ENCODE data around the gene PARP16. TPM values are rescaled to one million over a fixed set of nuclear protein-coding genes. Genes with fewer than 3 reads are reported as not detected.
"Not testable (repeated sequence)": the region's sequence is repeated elsewhere in the genome, so short reads cannot be mapped to it uniquely, and the experiment has no call there.

PARP16 gene
- total and polyA plus RNA-seq, 5 donors from 2014 or later, result 14.9 to 25.9 (median 20.8) TPM

GRCh38 chr15:65278480-65278879 is 8.2 kb downstream of the PARP16 start:
- Histone ChIP-seq H3K36me3 (ENCODE audit: control insufficient read depth, insufficient read depth, low read length) (peaks cover 3% of the 10 kb centered on the region), H3K9me3 (ENCODE audit: control insufficient read depth in 2 of 2, low read length in 2 of 2) (no peaks in the 10 kb centered on the region), H3K4me3 (ENCODE audit: low read depth, low read length) (no peak overlapping the region), H3K27me3 (ENCODE audit: control insufficient read depth, insufficient read depth, low read length) (no peaks in the 10 kb centered on the region), H3K4me1 (ENCODE audit: control insufficient read depth, insufficient read depth, low read length, poor library complexity, severe bottlenecking) (no peaks in the 10 kb centered on the region), H3K27ac (ENCODE audit: insufficient read depth, low read length, poor library complexity, severe bottlenecking) (no peak overlapping the region)
- Mint-ChIP-seq H3K27ac (peak overlapping the region in 1 of 3 donors; percentile 70), H3K36me3 (peaks cover 26% of the 10 kb centered on the region), H3K4me3 (no peak overlapping the region), H3K9me3 (peaks cover 0 to 1% (median 0%) of the 10 kb centered on the region in 7 donors), H3K27me3 (no peaks in the 10 kb centered on the region), H3K4me1 (peaks cover 7 to 59% (median 24%) of the 10 kb centered on the region in 4 donors)
- ATAC-seq (ENCODE audit: low read depth in 2 of 2), result no peak
- DNase-seq, result no peak

DNA sequence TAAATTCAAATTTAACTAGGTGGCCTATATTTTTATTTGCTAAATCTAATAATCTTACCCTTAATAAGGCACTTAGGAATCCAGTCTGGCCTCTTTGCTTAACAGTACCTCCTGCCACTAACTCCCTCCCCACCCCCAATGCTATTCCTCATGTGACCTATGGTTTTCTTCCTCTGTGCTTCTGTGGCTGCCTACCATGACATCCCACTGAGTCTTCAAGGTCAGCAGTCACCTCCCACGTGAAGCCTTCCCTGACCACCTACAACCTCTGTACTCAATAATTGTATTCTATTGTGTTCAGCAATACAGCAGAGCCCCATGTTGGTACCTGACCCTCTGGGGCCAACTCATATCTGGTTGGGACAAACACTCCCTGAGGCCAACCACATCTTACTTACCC is 9.7 kb downstream of the PARP16 start:
- H3K4me1 Mint-ChIP-seq, result peaks cover 5 to 51% (median 17%) of the 10 kb centered on the region in 4 donors
- no peaks in the 10 kb centered on the region for H3K4me1 ChIP-seq (ENCODE audit: control insufficient read depth, insufficient read depth, low read length, poor library complexity, severe bottlenecking)
- no peaks in the 10 kb centered on the region for H3K9me3 ChIP-seq (ENCODE audit: control insufficient read depth in 2 of 2, low read length in 2 of 2)
- H3K4me3 Mint-ChIP-seq, result no peak overlapping the region
- DNase-seq, result no peak
- ATAC-seq (ENCODE audit: low read depth in 2 of 2), result no peak
- H3K27ac ChIP-seq (ENCODE audit: insufficient read depth, low read length, poor library complexity, severe bottlenecking), result no peak overlapping the region
- no peaks in the 10 kb centered on the region for H3K27me3 ChIP-seq (ENCODE audit: control insufficient read depth, insufficient read depth, low read length)
- H3K9me3 Mint-ChIP-seq, result peaks cover 0 to 1% (median 0%) of the 10 kb centered on the region in 7 donors
- H3K36me3 ChIP-seq (ENCODE audit: control insufficient read depth, insufficient read depth, low read length), result peaks cover 3% of the 10 kb centered on the region
- peaks cover 17% of the 10 kb centered on the region for H3K36me3 Mint-ChIP-seq
- no peaks in the 10 kb centered on the region for H3K27me3 Mint-ChIP-seq
- peak overlapping the region in 1 of 3 donors; percentile 13 for H3K27ac Mint-ChIP-seq
- no peak overlapping the region for H3K4me3 ChIP-seq (ENCODE audit: low read depth, low read length)

DNA sequence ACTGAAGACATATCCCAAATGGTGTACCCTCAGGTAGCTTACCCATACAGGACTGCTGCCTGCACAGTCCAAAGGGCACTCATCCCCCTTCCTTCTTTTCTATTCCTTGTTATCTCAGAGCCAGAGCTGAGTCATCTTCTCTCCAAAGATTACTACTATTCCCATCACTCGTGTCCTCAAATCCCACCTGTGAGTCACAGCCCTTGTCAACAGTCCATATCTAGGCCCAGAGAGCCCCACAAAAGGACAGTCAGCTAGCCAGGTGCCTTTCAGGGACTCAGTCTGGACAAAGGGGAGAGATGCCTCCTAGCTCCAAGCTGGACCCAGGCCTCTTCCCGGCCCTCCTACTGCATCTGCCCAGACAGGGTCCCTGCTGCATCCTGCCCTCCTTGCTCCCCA is 11.0 kb downstream of the PARP16 start:
- Histone ChIP-seq H3K4me3 (ENCODE audit: low read depth, low read length) (no peak overlapping the region), H3K9me3 (ENCODE audit: control insufficient read depth in 2 of 2, low read length in 2 of 2) (no peaks in the 10 kb centered on the region), H3K4me1 (ENCODE audit: control insufficient read depth, insufficient read depth, low read length, poor library complexity, severe bottlenecking) (no peaks in the 10 kb centered on the region), H3K27me3 (ENCODE audit: control insufficient read depth, insufficient read depth, low read length) (no peaks in the 10 kb centered on the region), H3K27ac (ENCODE audit: insufficient read depth, low read length, poor library complexity, severe bottlenecking) (no peak overlapping the region), H3K36me3 (ENCODE audit: control insufficient read depth, insufficient read depth, low read length) (peaks cover 3% of the 10 kb centered on the region)
- no peaks in the 10 kb centered on the region for H3K27me3 Mint-ChIP-seq
- peaks cover 0 to 1% (median 0%) of the 10 kb centered on the region in 7 donors for H3K9me3 Mint-ChIP-seq
- H3K27ac Mint-ChIP-seq, result peak overlapping the region in 2 of 3 donors; percentile 72 to 84
- H3K4me3 Mint-ChIP-seq, result no peak overlapping the region
- peaks cover 17% of the 10 kb centered on the region for H3K36me3 Mint-ChIP-seq
- peaks cover 5 to 46% (median 15%) of the 10 kb centered on the region in 4 donors for H3K4me1 Mint-ChIP-seq
- no peak for DNase-seq
- ATAC-seq (ENCODE audit: low read depth in 2 of 2), result peak in 1 of 2 donors; percentile 12

DNA sequence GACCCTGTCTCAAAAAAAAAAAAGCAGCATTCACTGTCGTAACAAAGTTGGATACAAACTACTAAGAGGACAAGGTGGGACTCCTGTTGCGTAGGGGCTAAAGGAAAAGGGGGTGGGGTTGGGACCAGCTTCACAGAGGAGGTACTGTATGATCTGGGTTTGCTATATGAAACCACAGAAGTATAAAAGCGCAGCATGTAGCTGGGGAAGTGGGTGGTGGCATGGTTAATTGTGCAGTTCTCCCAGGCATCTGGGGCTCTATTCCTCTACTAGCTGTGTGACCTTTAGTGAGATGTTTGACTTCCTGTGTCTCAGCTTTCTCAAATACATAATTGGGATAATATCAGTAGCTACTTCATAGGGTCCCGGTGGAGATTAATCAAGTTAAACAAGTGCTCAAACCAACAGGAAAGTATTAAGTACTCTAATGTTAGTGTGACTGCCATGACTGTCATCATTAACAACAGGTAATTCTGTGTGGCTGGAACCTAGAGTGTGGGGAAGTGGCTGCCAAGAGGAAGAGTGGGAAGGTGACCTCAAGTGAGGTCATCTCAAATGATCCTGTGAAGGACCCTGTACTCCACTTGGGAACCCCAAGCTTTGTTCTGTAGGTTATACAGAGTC is 11.5 kb downstream of the PARP16 start:
- Histone ChIP-seq H3K36me3 (ENCODE audit: control insufficient read depth, insufficient read depth, low read length) (peaks cover 7% of the 10 kb centered on the region), H3K9me3 (ENCODE audit: control insufficient read depth in 2 of 2, low read length in 2 of 2) (no peaks in the 10 kb centered on the region), H3K4me3 (ENCODE audit: low read depth, low read length) (no peak overlapping the region), H3K4me1 (ENCODE audit: control insufficient read depth, insufficient read depth, low read length, poor library complexity, severe bottlenecking) (no peaks in the 10 kb centered on the region), H3K27me3 (ENCODE audit: control insufficient read depth, insufficient read depth, low read length) (no peaks in the 10 kb centered on the region), H3K27ac (ENCODE audit: insufficient read depth, low read length, poor library complexity, severe bottlenecking) (no peak overlapping the region)
- Mint-ChIP-seq H3K9me3 (peaks cover 0 to 1% (median 0%) of the 10 kb centered on the region in 7 donors), H3K27ac (peak overlapping the region; percentile 69 to 84 (median 72)), H3K4me3 (peak overlapping the region in 1 of 4 donors; percentile 15), H3K36me3 (peaks cover 19% of the 10 kb centered on the region), H3K4me1 (peaks cover 5 to 43% (median 15%) of the 10 kb centered on the region in 4 donors), H3K27me3 (no peaks in the 10 kb centered on the region)
- ATAC-seq (ENCODE audit: low read depth in 2 of 2), result peak in 1 of 2 donors; percentile 40
- DNase-seq, result peak in 1 of 3 donors; percentile 16

DNA sequence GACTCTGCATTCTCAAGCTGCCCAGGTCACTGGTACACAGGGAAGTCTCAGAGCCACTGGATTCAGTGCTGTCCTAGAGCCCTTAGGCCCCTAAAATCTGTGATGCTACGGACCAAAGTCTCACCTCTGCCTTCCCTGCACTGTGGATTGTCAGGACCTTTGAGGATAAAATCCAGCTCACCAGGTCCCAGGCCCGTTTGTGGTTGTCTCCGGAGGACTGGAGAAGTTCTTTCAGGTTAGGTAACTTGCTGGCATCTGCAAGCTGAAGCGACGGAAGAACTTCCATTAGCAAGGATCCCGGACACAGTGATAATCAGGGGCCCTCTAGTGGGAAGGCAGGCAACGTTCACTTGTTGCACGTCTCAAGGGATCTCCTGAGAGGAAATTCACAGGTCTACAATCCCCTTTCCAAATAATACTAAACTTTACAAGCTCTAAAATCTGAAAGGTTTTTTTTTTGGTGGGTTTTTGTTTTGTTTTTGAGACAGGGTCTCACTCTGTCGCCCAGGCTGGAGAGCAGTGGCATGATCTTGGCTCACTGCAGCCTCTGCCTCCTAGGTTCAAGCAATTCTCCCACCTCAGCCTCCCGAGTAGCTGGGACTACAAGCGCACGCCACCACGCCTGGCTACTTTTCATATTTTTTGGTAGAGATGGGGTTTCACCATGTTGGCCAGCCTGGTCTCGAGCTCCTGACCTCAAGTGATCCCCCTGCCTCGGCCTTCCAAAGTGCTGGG is 15.7 kb downstream of the PARP16 start:
- Mint-ChIP-seq H3K36me3 (peaks cover 18% of the 10 kb centered on the region), H3K4me1 (peaks cover 5 to 21% (median 8%) of the 10 kb centered on the region in 4 donors)
- H3K9me3 Mint-ChIP-seq; H3K9me3 ChIP-seq (ENCODE audit: control insufficient read depth in 2 of 2, low read length in 2 of 2); H3K27me3 Mint-ChIP-seq; H3K27me3 ChIP-seq (ENCODE audit: control insufficient read depth, insufficient read depth, low read length); H3K4me1 ChIP-seq (ENCODE audit: control insufficient read depth, insufficient read depth, low read length, poor library complexity, severe bottlenecking); ATAC-seq (ENCODE audit: low read depth in 2 of 2); H3K27ac Mint-ChIP-seq; H3K4me3 ChIP-seq (ENCODE audit: low read depth, low read length); H3K4me3 Mint-ChIP-seq; H3K27ac ChIP-seq (ENCODE audit: insufficient read depth, low read length, poor library complexity, severe bottlenecking): not testable (repeated sequence)
- DNase-seq, result peak in 1 of 3 donors; percentile 40
- H3K36me3 ChIP-seq (ENCODE audit: control insufficient read depth, insufficient read depth, low read length), result peaks cover 18% of the 10 kb centered on the region

DNA sequence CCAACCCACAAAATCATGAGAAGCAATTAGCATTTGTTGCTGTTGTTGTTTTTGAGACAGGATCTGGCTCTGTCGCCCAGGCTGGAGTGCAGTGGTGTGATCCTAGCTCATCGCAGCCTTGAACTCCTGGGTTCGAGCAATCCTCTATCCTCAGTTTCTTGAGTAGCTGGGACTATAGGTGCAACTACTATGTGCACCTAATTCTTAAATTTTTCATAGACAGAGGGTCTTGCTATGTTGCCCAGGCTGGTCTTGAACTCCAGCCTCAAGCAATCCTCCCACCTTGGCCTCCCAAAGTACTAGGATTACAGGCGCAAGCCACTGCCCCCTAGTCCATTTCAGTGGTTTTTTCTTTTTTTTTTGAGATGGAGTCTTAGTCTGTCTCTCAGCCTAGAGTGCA is 18.3 kb downstream of the PARP16 start:
- Mint-ChIP-seq H3K36me3 (peaks cover 24% of the 10 kb centered on the region), H3K9me3 (no peaks in the 10 kb centered on the region), H3K27me3 (no peaks in the 10 kb centered on the region), H3K4me1 (peaks cover 0 to 6% (median 0%) of the 10 kb centered on the region in 4 donors), H3K4me3 (no peak overlapping the region), H3K27ac (no peak overlapping the region)
- no peaks in the 10 kb centered on the region for H3K4me1 ChIP-seq (ENCODE audit: control insufficient read depth, insufficient read depth, low read length, poor library complexity, severe bottlenecking)
- H3K27me3 ChIP-seq (ENCODE audit: control insufficient read depth, insufficient read depth, low read length), result no peaks in the 10 kb centered on the region
- peaks cover 33% of the 10 kb centered on the region for H3K36me3 ChIP-seq (ENCODE audit: control insufficient read depth, insufficient read depth, low read length)
- H3K27ac ChIP-seq (ENCODE audit: insufficient read depth, low read length, poor library complexity, severe bottlenecking), result no peak overlapping the region
- ATAC-seq (ENCODE audit: low read depth in 2 of 2), result no peak
- H3K9me3 ChIP-seq (ENCODE audit: control insufficient read depth in 2 of 2, low read length in 2 of 2), result no peaks in the 10 kb centered on the region
- H3K4me3 ChIP-seq (ENCODE audit: low read depth, low read length), result no peak overlapping the region
- no peak for DNase-seq

DNA sequence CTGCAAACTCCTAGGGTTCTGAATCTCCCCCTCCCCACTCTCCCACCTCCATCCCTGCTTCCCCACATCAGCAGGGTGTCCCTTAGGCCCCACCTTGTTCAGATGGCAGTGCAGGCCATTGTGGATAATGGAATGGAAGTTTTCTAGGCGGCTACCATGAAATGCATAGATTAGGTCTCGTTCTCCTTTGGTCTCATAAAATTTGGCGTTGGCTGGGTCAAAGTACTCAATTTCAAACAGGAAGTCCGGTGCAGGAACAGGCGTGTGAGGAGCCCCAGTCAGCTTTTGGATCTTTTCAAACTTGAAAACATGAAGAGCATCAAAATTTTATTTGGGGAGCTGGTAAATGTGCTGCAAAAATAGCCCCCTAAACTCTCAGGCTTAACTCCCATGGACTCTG is 20.2 kb downstream of the PARP16 start:
- Mint-ChIP-seq H3K36me3 (peaks cover 41% of the 10 kb centered on the region), H3K4me1 (no peaks in the 10 kb centered on the region), H3K4me3 (no peak overlapping the region), H3K27ac (no peak overlapping the region), H3K27me3 (no peaks in the 10 kb centered on the region), H3K9me3 (no peaks in the 10 kb centered on the region)
- H3K4me1 ChIP-seq (ENCODE audit: control insufficient read depth, insufficient read depth, low read length, poor library complexity, severe bottlenecking), result no peaks in the 10 kb centered on the region
- DNase-seq, result no peak
- H3K36me3 ChIP-seq (ENCODE audit: control insufficient read depth, insufficient read depth, low read length), result peaks cover 48% of the 10 kb centered on the region
- H3K27ac ChIP-seq (ENCODE audit: insufficient read depth, low read length, poor library complexity, severe bottlenecking), result no peak overlapping the region
- H3K4me3 ChIP-seq (ENCODE audit: low read depth, low read length), result no peak overlapping the region
- H3K27me3 ChIP-seq (ENCODE audit: control insufficient read depth, insufficient read depth, low read length), result no peaks in the 10 kb centered on the region
- no peak for ATAC-seq (ENCODE audit: low read depth in 2 of 2)
- H3K9me3 ChIP-seq (ENCODE audit: control insufficient read depth in 2 of 2, low read length in 2 of 2), result no peaks in the 10 kb centered on the region

Measured in CD4-positive, CD25-positive, alpha-beta regulatory T cell (primary cell).